GM23338 (cell line): ENCODE data around the gene COL18A1. TPM values are rescaled to one million over a fixed set of nuclear protein-coding genes. Genes with fewer than 3 reads are reported as not detected.

Experiments used
- ATAC-seq: fragments of 200-7000 bp; cut with Tn5 transposase; 3 replicates; pipeline ENCODE4 v1.9.1; 2020
- DNase-seq: peaks from one replicate; pipeline ENCODE4 v3.0.0-alpha.2; 2015; ENCODE audit warnings: low spot score
- H2AFZ ChIP-seq: fragments of 200-600 bp; sonication (generic); 2 replicates; pipeline ENCODE4 v1.8.0; 2016; ENCODE audit warnings: antibody characterized with exemption, mild to moderate bottlenecking, moderate library complexity
- H3F3A ChIP-seq: fragments of 200-600 bp; sonication (generic); replicated peaks from 2 replicates; pipeline ENCODE4 v1.8.0; 2017; ENCODE audit warnings: antibody characterized with exemption, mixed run types, low read depth
- H3K27ac ChIP-seq: fragments of 200-600 bp; sonication (generic); 2 replicates; pipeline ENCODE4 v1.6.1; 2016; ENCODE audit warnings: low read depth
- H3K27me3 ChIP-seq: fragments of 200-600 bp; sonication (generic); 2 replicates; pipeline ENCODE4 v1.8.0; 2016; ENCODE audit warnings: mild to moderate bottlenecking, mixed run types, moderate library complexity; ENCODE audit not compliant: insufficient read depth
- H3K36me3 ChIP-seq: fragments of 200-600 bp; sonication (generic); 2 replicates; pipeline ENCODE4 v1.8.0; 2016; ENCODE audit warnings: mild to moderate bottlenecking; ENCODE audit not compliant: insufficient read depth
- H3K4me1 ChIP-seq: fragments of 200-600 bp; sonication (generic); 2 replicates; pipeline ENCODE4 v1.8.0; 2016; ENCODE audit warnings: mild to moderate bottlenecking, moderate library complexity; ENCODE audit not compliant: insufficient read depth
- H3K4me2 ChIP-seq: fragments of 200-600 bp; sonication (generic); 2 replicates; pipeline ENCODE4 v1.7.1; 2017; ENCODE audit warnings: mixed run types
- H3K4me3 ChIP-seq: fragments of 200-600 bp; sonication (generic); 2 replicates; pipeline ENCODE4 v1.6.1; 2016; ENCODE audit warnings: mixed run types
- H3K79me2 ChIP-seq: fragments of 200-600 bp; sonication (generic); replicated peaks from 2 replicates; pipeline ENCODE4 v1.8.0; 2017; ENCODE audit warnings: mild to moderate bottlenecking; ENCODE audit not compliant: insufficient read depth
- H3K9me2 ChIP-seq: fragments of 200-600 bp; sonication (generic); 2 replicates; pipeline ENCODE4 v1.8.0; 2017; ENCODE audit not compliant: insufficient read depth
- H4K20me1 ChIP-seq: fragments of 200-600 bp; sonication (generic); replicated peaks from 2 replicates; pipeline ENCODE4 v1.8.0; 2017; ENCODE audit warnings: mild to moderate bottlenecking; ENCODE audit not compliant: insufficient read depth
- H3K27ac Mint-ChIP-seq: 2 replicates; pipeline ENCODE4 v1.8.0; 2020; ENCODE audit warnings: inconsistent platforms, mild to moderate bottlenecking, moderate library complexity, mixed read lengths
- H3K27me3 Mint-ChIP-seq: 3 replicates; pipeline ENCODE4 v1.8.0; 2022; ENCODE audit warnings: low read depth, mild to moderate bottlenecking, moderate library complexity, mixed read lengths, inconsistent platforms; ENCODE audit not compliant: insufficient read depth, poor library complexity
- H3K36me3 Mint-ChIP-seq: 3 replicates; pipeline ENCODE4 v1.8.0; 2021; ENCODE audit warnings: low read depth, mild to moderate bottlenecking, inconsistent platforms, moderate library complexity, mixed read lengths
- H3K4me1 Mint-ChIP-seq: 3 replicates; pipeline ENCODE4 v1.8.0; 2020; ENCODE audit warnings: mild to moderate bottlenecking, inconsistent platforms, mixed read lengths
- H3K4me3 Mint-ChIP-seq: 3 replicates; pipeline ENCODE4 v1.8.0; 2021; ENCODE audit warnings: moderate library complexity, mild to moderate bottlenecking, inconsistent platforms, mixed read lengths
- H3K9me3 Mint-ChIP-seq: 3 replicates; pipeline ENCODE4 v1.8.0; 2020; ENCODE audit warnings: moderate library complexity, mild to moderate bottlenecking, inconsistent platforms, mixed read lengths
- CREB1 ChIP-seq: fragments of 250-450 bp; sonication (Bioruptor Pico); IDR thresholded peaks from 2 replicates; pipeline ENCODE4 v1.5.0; 2020; ENCODE audit warnings: low read depth, mild to moderate bottlenecking, moderate library complexity
- CTCF ChIP-seq, 2 experiments: fragments of 200-600 bp in 1 of 2; sonication (generic) in 1 of 2; conservative IDR thresholded peaks; 2 replicates each; pipeline versions ENCODE4 v1.5.1 to v1.6.1; 2016 to 2017; ENCODE audit warnings: antibody characterized with exemption in 2 of 2, low read depth in 2 of 2, mild to moderate bottlenecking in 2 of 2, moderate library complexity in 1 of 2
- ETS1 ChIP-seq: IDR thresholded peaks from 2 replicates; pipeline ENCODE4 v1.6.1; 2016; ENCODE audit warnings: antibody characterized with exemption
- EZH2 ChIP-seq: fragments of 200-600 bp; sonication (generic); IDR thresholded peaks from one replicate; pipeline ENCODE4 v1.8.0; 2017; ENCODE audit warnings: antibody characterized with exemption, mild to moderate bottlenecking, low read depth; ENCODE audit not compliant: unreplicated experiment
- EZH2phosphoT487 ChIP-seq: fragments of 200-600 bp; sonication (generic); IDR thresholded peaks from one replicate; pipeline ENCODE4 v1.8.1; 2018; ENCODE audit warnings: antibody characterized with exemption; ENCODE audit not compliant: unreplicated experiment
- JUNB ChIP-seq: IDR thresholded peaks from one replicate; pipeline ENCODE4 v1.6.1; 2016; ENCODE audit warnings: antibody characterized with exemption; ENCODE audit not compliant: unreplicated experiment
- NANOG ChIP-seq: IDR thresholded peaks from 2 replicates; pipeline ENCODE4 v1.6.1; 2016; ENCODE audit warnings: antibody characterized with exemption, borderline replicate concordance
- POLR2AphosphoS5 ChIP-seq: IDR thresholded peaks from 2 replicates; pipeline ENCODE4 v1.6.1; 2016; ENCODE audit warnings: antibody characterized with exemption, low read depth
- STAT1 ChIP-seq: IDR thresholded peaks from one replicate; pipeline ENCODE4 v1.6.1; 2016; ENCODE audit warnings: antibody characterized with exemption; ENCODE audit not compliant: unreplicated experiment
- ZNF114 ChIP-seq: fragments of 250-450 bp; sonication (Bioruptor Pico); IDR thresholded peaks from 2 replicates; pipeline ENCODE4 v1.5.0; 2020; ENCODE audit warnings: mild to moderate bottlenecking, moderate library complexity
- ZNF331 ChIP-seq: fragments of 250-450 bp; sonication (Bioruptor Pico); IDR thresholded peaks from 2 replicates; pipeline ENCODE4 v1.5.0; 2020; ENCODE audit warnings: low read depth, mild to moderate bottlenecking, moderate library complexity
- polyA plus RNA-seq: library from polyadenylated mRNA; unstranded; fragments of >200 nt; fragmentation: Nextera tagmentation; extraction: Ambion mirVana; gene quantifications from 2 replicates; pipeline ENCODE4 v1.2.1, GENCODE V29; 2016
- total RNA-seq: library from RNA; depleted of rRNA; stranded (reverse); fragments of >200 nt; shearing (Covaris generic); gene quantifications from 2 replicates; pipeline ENCODE4 v1.2.3, GENCODE V29; 2014
- TF ChIP-seq, protein P1 (sequence below): IDR thresholded peaks from one replicate; pipeline ENCODE4 v1.6.1; 2018; ENCODE audit warnings: antibody characterized with exemption; ENCODE audit not compliant: unreplicated experiment
- TF ChIP-seq, protein P2 (sequence below): fragments of 250-450 bp; sonication (Bioruptor Pico); IDR thresholded peaks from 2 replicates; pipeline ENCODE4 v1.5.0; 2020; ENCODE audit warnings: mild to moderate bottlenecking, moderate library complexity

The COL18A1 gene
- total and polyA plus RNA-seq, 2 experiments from 2014 or later = 38.4 to 430 TPM

DNA sequence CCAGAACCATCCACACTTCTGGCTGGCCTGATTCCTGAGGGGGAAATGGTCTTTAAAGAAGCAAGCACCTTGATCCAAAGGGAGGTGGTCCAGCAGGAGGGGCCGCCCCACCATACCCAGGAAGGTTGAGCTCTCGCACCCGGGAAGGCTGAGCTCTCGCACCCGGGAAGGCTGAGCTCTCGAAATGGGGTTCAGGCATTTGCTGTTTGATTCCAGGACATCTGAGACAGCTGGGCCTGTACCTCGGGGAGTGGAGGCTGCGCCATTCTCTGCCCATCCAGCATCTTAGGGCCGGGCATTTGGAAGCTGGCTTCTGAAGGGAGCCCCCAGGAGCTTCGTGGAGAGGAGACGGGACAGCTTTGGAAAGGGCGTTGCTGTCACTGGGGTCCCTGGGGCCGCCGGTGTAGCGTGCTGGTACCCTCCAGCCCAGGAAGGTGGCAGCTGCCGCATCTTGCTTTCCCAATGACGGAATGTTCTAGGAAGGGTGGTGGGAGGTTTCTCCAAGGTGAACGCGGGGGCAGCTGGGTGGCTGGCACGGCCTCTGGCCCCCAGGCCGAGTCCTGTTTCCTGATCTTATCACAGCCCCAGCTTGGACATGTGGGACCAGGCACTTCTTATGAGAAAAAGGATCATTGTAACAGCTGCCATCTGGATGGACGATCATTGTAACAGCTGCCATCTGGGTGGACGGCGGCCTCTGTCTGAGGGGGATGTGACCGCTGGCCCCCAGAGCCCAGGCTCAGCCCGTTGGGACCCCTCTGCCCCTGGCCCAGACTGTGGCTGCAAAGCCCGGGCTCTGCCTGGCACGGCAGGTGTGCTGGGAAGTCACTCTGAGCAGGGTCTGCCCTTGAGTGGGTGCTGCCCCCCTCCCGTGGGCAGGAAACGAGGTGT is 61.6 kb downstream of the COL18A1 start:
- H3K27me3 Mint-ChIP-seq = peaks cover 23% of the 10 kb centered on the region
- H3K4me3 Mint-ChIP-seq = no peak overlapping the region
- Histone ChIP-seq H3K79me2 (peaks cover 85% of the 10 kb centered on the region), H3K27me3 (no peaks in the 10 kb centered on the region), H2AFZ (no peak overlapping the region), H3K4me1 (peaks cover 4% of the 10 kb centered on the region; the same call in 1 of the 2 replicates), H4K20me1 (peaks cover 28% of the 10 kb centered on the region), H3F3A (0 out of 2 replicates have a peak, but pooled peaks cover 7% of the 10 kb centered on the region), H3K27ac (no peak overlapping the region), H3K4me3 (no peak overlapping the region), H3K9me2 (no peaks in the 10 kb centered on the region), H3K4me2 (no peak overlapping the region), H3K36me3 (no peaks in the 10 kb centered on the region; the same call in 1 of the 2 replicates)
- no peak for ATAC-seq
- H3K36me3 Mint-ChIP-seq = peaks cover 50% of the 10 kb centered on the region
- H3K4me1 Mint-ChIP-seq = peaks cover 14% of the 10 kb centered on the region
- H3K9me3 Mint-ChIP-seq = peaks cover 7% of the 10 kb centered on the region
- TF ChIP-seq CTCF (conservative IDR thresholded peaks at IDR 0.05; ENCODE audit: low read depth in 2 of 2) (no peak), EZH2phosphoT487 (no peak), JUNB (no peak), NANOG (no peak), CREB1 (CRISPR knock-in tag) (no peak), EZH2 (no peak), STAT1 (no peak), POLR2AphosphoS5 (no peak), ZNF331 (CRISPR knock-in tag) (no peak), ETS1 (no peak), ZNF114 (CRISPR knock-in tag) (no peak)
- TF ChIP-seq, protein P1, sequence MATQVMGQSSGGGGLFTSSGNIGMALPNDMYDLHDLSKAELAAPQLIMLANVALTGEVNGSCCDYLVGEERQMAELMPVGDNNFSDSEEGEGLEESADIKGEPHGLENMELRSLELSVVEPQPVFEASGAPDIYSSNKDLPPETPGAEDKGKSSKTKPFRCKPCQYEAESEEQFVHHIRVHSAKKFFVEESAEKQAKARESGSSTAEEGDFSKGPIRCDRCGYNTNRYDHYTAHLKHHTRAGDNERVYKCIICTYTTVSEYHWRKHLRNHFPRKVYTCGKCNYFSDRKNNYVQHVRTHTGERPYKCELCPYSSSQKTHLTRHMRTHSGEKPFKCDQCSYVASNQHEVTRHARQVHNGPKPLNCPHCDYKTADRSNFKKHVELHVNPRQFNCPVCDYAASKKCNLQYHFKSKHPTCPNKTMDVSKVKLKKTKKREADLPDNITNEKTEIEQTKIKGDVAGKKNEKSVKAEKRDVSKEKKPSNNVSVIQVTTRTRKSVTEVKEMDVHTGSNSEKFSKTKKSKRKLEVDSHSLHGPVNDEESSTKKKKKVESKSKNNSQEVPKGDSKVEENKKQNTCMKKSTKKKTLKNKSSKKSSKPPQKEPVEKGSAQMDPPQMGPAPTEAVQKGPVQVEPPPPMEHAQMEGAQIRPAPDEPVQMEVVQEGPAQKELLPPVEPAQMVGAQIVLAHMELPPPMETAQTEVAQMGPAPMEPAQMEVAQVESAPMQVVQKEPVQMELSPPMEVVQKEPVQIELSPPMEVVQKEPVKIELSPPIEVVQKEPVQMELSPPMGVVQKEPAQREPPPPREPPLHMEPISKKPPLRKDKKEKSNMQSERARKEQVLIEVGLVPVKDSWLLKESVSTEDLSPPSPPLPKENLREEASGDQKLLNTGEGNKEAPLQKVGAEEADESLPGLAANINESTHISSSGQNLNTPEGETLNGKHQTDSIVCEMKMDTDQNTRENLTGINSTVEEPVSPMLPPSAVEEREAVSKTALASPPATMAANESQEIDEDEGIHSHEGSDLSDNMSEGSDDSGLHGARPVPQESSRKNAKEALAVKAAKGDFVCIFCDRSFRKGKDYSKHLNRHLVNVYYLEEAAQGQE = no peak
- TF ChIP-seq, protein P2, sequence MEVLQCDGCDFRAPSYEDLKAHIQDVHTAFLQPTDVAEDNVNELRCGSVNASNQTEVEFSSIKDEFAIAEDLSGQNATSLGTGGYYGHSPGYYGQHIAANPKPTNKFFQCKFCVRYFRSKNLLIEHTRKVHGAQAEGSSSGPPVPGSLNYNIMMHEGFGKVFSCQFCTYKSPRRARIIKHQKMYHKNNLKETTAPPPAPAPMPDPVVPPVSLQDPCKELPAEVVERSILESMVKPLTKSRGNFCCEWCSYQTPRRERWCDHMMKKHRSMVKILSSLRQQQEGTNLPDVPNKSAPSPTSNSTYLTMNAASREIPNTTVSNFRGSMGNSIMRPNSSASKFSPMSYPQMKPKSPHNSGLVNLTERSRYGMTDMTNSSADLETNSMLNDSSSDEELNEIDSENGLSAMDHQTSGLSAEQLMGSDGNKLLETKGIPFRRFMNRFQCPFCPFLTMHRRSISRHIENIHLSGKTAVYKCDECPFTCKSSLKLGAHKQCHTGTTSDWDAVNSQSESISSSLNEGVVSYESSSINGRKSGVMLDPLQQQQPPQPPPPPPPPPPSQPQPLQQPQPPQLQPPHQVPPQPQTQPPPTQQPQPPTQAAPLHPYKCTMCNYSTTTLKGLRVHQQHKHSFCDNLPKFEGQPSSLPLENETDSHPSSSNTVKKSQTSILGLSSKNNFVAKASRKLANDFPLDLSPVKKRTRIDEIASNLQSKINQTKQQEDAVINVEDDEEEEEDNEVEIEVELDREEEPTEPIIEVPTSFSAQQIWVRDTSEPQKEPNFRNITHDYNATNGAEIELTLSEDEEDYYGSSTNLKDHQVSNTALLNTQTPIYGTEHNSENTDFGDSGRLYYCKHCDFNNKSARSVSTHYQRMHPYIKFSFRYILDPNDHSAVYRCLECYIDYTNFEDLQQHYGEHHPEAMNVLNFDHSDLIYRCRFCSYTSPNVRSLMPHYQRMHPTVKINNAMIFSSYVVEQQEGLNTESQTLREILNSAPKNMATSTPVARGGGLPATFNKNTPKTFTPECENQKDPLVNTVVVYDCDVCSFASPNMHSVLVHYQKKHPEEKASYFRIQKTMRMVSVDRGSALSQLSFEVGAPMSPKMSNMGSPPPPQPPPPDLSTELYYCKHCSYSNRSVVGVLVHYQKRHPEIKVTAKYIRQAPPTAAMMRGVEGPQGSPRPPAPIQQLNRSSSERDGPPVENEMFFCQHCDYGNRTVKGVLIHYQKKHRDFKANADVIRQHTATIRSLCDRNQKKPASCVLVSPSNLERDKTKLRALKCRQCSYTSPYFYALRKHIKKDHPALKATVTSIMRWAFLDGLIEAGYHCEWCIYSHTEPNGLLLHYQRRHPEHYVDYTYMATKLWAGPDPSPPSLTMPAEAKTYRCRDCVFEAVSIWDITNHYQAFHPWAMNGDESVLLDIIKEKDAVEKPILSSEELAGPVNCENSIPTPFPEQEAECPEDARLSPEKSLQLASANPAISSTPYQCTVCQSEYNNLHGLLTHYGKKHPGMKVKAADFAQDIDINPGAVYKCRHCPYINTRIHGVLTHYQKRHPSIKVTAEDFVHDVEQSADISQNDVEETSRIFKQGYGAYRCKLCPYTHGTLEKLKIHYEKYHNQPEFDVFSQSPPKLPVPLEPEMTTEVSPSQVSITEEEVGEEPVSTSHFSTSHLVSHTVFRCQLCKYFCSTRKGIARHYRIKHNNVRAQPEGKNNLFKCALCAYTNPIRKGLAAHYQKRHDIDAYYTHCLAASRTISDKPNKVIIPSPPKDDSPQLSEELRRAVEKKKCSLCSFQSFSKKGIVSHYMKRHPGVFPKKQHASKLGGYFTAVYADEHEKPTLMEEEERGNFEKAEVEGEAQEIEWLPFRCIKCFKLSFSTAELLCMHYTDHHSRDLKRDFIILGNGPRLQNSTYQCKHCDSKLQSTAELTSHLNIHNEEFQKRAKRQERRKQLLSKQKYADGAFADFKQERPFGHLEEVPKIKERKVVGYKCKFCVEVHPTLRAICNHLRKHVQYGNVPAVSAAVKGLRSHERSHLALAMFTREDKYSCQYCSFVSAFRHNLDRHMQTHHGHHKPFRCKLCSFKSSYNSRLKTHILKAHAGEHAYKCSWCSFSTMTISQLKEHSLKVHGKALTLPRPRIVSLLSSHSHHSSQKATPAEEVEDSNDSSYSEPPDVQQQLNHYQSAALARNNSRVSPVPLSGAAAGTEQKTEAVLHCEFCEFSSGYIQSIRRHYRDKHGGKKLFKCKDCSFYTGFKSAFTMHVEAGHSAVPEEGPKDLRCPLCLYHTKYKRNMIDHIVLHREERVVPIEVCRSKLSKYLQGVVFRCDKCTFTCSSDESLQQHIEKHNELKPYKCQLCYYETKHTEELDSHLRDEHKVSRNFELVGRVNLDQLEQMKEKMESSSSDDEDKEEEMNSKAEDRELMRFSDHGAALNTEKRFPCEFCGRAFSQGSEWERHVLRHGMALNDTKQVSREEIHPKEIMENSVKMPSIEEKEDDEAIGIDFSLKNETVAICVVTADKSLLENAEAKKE (CRISPR knock-in tag) = no peak
- no peak overlapping the region; the same call in 1 of the 2 replicates for H3K27ac Mint-ChIP-seq
- no peak for DNase-seq
